Measurements from ENCODE around the gene MAP1S. TPM values are rescaled to one million over a fixed set of nuclear protein-coding genes. Genes with fewer than 3 reads are reported as not detected.

MAP1S gene
- total RNA-seq, 2 donors from 2014 or later = 26.8 to 31.2 TPM

- Histone ChIP-seq H3K4me1 (peaks cover 0 to 12% of the 10 kb centered on the region in 2 donors), H3K27ac (no peak overlapping the region), H3K4me3 (no peak overlapping the region), H3K27me3 (no peaks in the 10 kb centered on the region), H3K9me3 (no peaks in the 10 kb centered on the region), H3K36me3 (no peaks in the 10 kb centered on the region)
- DNase-seq (ENCODE audit: low spot score) = no peak
- no peak for TF ChIP-seq CTCF (IDR thresholded peaks at IDR 0.05)
Observed at GRCh38 chr19:17677002-17677401, 42.3 kb upstream of the MAP1S start.

- H3K27me3 ChIP-seq = no peaks in the 10 kb centered on the region
- no peak overlapping the region for H3K4me3 ChIP-seq
- no peak overlapping the region for H3K27ac ChIP-seq
- H3K9me3 ChIP-seq = no peaks in the 10 kb centered on the region
- no peak for DNase-seq (ENCODE audit: low spot score)
- H3K4me1 ChIP-seq = peaks cover 0 to 12% of the 10 kb centered on the region in 2 donors
- no peak for TF ChIP-seq CTCF (IDR thresholded peaks at IDR 0.05)
- H3K36me3 ChIP-seq = no peaks in the 10 kb centered on the region
Observed at GRCh38 chr19:17678836-17679235, 40.4 kb upstream of the MAP1S start.

GRCh38 chr19:17679526-17680229 is 39.6 kb upstream of the MAP1S start:
- H3K27ac ChIP-seq = peak overlapping the region in 1 of 2 donors; percentile 17

GRCh38 chr19:17680230-17680722 is 39.0 kb upstream of the MAP1S start:
- Histone ChIP-seq H3K36me3 (no peaks in the 10 kb centered on the region), H3K4me1 (peaks cover 0 to 12% of the 10 kb centered on the region in 2 donors), H3K27me3 (no peaks in the 10 kb centered on the region), H3K9me3 (no peaks in the 10 kb centered on the region), H3K27ac (peak overlapping the region in 1 of 2 donors; percentile 17), H3K4me3 (peak overlapping the region; percentile 19 to 38)
- peak; percentile 86 for DNase-seq (ENCODE audit: low spot score)
- no peak for TF ChIP-seq CTCF (IDR thresholded peaks at IDR 0.05)

More at GRCh38 chr19:17679526-17680229, 39.6 kb upstream of the MAP1S start:
- Histone ChIP-seq H3K4me3 (peak overlapping the region; percentile 19 to 38), H3K36me3 (no peaks in the 10 kb centered on the region), H3K9me3 (no peaks in the 10 kb centered on the region), H3K27me3 (no peaks in the 10 kb centered on the region), H3K4me1 (peaks cover 0 to 12% of the 10 kb centered on the region in 2 donors)
- TF ChIP-seq CTCF (IDR thresholded peaks at IDR 0.05) = no peak
- DNase-seq (ENCODE audit: low spot score) = no peak

GRCh38 chr19:17681505-17682125 is 37.7 kb upstream of the MAP1S start:
- peaks cover 0 to 24% of the 10 kb centered on the region in 2 donors for H3K4me1 ChIP-seq
- H3K27ac ChIP-seq = no peak overlapping the region
- no peaks in the 10 kb centered on the region for H3K36me3 ChIP-seq
- TF ChIP-seq CTCF (IDR thresholded peaks at IDR 0.05) = no peak
- H3K27me3 ChIP-seq = peaks cover 3 to 8% of the 10 kb centered on the region in 2 donors
- no peak for DNase-seq (ENCODE audit: low spot score)
- no peaks in the 10 kb centered on the region for H3K9me3 ChIP-seq
- no peak overlapping the region for H3K4me3 ChIP-seq
